ENCODE measurements around the gene GIT1. TPM values are rescaled to one million over a fixed set of nuclear protein-coding genes. Genes with fewer than 3 reads are reported as not detected.

The GIT1 gene
- total and polyA plus RNA-seq, 2 of the 13 experiments (the other 11 are each of a cell fraction or from before 2014, with no cell fraction given), result 14.2 to 30.8 TPM

DNA sequence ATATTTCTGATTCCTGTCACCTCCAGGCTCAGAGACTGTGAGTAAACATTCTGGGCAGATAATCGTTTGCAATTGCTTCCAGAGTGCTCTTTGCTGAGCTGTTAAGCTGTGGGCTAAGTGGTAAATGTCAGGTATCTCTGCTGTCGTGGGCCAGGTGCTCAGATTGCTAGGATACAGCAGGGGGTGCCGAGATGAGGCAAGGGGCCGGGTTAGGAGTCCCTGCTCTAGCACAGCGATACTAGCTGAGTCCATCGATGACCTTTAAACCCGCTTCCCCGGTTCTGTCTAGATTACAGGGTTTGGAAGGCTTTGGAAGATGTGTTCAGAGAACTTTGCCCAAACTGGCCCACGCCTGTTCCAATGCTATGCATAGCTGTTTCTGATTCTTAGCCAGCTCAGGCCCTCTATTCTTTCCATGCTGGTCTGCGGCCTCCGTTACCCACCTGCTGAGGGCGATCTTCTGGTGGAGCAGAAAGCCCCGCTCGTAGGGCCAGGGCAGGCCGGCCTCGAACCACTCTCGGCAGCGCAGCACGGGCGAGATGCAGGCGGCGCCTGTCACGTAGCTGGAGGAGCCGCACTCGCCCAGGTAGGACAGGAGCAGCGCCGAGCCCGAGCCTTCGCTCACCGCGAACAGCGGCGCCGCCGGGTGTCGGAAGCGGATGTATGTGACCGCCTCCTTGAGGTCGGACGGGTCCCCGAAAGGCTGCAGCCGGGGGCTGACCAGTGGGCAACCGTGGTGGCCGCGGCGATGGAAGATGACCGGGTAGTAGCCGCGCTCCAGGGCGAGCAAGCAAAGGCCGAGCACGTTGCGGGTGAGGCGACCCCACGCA, 23.6 kb downstream of the GIT1 start (continued):
- TF ChIP-seq, protein P1, sequence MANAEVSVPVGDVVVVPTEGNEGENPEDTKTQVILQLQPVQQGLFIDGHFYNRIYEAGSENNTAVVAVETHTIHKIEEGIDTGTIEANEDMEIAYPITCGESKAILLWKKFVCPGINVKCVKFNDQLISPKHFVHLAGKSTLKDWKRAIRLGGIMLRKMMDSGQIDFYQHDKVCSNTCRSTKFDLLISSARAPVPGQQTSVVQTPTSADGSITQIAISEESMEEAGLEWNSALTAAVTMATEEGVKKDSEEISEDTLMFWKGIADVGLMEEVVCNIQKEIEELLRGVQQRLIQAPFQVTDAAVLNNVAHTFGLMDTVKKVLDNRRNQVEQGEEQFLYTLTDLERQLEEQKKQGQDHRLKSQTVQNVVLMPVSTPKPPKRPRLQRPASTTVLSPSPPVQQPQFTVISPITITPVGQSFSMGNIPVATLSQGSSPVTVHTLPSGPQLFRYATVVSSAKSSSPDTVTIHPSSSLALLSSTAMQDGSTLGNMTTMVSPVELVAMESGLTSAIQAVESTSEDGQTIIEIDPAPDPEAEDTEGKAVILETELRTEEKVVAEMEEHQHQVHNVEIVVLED (CRISPR knock-in tag; IDR thresholded peaks at IDR 0.05; ENCODE audit: borderline replicate concordance), result peak; percentile 19; the same call in 1 of the 2 replicates
- TF ChIP-seq, protein P2, sequence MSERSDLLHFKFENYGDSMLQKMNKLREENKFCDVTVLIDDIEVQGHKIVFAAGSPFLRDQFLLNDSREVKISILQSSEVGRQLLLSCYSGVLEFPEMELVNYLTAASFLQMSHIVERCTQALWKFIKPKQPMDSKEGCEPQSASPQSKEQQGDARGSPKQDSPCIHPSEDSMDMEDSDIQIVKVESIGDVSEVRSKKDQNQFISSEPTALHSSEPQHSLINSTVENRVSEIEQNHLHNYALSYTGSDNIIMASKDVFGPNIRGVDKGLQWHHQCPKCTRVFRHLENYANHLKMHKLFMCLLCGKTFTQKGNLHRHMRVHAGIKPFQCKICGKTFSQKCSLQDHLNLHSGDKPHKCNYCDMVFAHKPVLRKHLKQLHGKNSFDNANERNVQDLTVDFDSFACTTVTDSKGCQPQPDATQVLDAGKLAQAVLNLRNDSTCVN (CRISPR knock-in tag; IDR thresholded peaks at IDR 0.05; ENCODE audit: borderline replicate concordance), result peak; percentile 21; the same call in 1 of the 2 replicates
- TF ChIP-seq, protein P3, sequence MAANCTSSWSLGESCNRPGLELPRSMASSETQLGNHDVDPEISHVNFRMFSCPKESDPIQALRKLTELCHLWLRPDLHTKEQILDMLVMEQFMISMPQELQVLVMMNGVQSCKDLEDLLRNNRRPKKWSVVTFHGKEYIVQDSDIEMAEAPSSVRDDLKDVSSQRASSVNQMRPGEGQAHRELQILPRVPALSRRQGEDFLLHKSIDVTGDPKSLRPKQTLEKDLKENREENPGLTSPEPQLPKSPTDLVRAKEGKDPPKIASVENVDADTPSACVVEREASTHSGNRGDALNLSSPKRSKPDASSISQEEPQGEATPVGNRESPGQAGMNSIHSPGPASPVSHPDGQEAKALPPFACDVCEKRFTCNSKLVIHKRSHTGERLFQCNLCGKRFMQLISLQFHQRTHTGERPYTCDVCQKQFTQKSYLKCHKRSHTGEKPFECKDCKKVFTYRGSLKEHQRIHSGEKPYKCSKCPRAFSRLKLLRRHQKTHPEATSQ (CRISPR knock-in tag; IDR thresholded peaks at IDR 0.05; ENCODE audit: borderline replicate concordance), result no peak
- TF ChIP-seq SOX6 (IDR thresholded peaks at IDR 0.05) (no peak), SOX6 (CRISPR knock-in tag; IDR thresholded peaks at IDR 0.05) (peak; percentile 48), JUND (CRISPR knock-in tag; IDR thresholded peaks at IDR 0.05) (no peak), ZNF883 (CRISPR knock-in tag; IDR thresholded peaks at IDR 0.05; ENCODE audit: not compliant biosample characterization) (no peak), ZNF329 (CRISPR knock-in tag; IDR thresholded peaks at IDR 0.05; ENCODE audit: low read depth) (0 out of 2 replicates have a peak, but pooled peaks have one; percentile 36), HNRNPLL (IDR thresholded peaks at IDR 0.05; ENCODE audit: low read depth, low read length, poor library complexity, severe bottlenecking) (peak; percentile 80), CBX1 (IDR thresholded peaks at IDR 0.05; ENCODE audit: low read depth) (no peak), HOXD1 (CRISPR knock-in tag; IDR thresholded peaks at IDR 0.05) (no peak; the same call in 1 of the 2 replicates)
- TF ChIP-seq, protein P4, sequence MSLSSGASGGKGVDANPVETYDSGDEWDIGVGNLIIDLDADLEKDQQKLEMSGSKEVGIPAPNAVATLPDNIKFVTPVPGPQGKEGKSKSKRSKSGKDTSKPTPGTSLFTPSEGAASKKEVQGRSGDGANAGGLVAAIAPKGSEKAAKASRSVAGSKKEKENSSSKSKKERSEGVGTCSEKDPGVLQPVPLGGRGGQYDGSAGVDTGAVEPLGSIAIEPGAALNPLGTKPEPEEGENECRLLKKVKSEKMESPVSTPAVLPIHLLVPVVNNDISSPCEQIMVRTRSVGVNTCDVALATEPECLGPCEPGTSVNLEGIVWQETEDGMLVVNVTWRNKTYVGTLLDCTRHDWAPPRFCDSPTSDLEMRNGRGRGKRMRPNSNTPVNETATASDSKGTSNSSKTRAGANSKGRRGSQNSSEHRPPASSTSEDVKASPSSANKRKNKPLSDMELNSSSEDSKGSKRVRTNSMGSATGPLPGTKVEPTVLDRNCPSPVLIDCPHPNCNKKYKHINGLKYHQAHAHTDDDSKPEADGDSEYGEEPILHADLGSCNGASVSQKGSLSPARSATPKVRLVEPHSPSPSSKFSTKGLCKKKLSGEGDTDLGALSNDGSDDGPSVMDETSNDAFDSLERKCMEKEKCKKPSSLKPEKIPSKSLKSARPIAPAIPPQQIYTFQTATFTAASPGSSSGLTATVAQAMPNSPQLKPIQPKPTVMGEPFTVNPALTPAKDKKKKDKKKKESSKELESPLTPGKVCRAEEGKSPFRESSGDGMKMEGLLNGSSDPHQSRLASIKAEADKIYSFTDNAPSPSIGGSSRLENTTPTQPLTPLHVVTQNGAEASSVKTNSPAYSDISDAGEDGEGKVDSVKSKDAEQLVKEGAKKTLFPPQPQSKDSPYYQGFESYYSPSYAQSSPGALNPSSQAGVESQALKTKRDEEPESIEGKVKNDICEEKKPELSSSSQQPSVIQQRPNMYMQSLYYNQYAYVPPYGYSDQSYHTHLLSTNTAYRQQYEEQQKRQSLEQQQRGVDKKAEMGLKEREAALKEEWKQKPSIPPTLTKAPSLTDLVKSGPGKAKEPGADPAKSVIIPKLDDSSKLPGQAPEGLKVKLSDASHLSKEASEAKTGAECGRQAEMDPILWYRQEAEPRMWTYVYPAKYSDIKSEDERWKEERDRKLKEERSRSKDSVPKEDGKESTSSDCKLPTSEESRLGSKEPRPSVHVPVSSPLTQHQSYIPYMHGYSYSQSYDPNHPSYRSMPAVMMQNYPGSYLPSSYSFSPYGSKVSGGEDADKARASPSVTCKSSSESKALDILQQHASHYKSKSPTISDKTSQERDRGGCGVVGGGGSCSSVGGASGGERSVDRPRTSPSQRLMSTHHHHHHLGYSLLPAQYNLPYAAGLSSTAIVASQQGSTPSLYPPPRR (CRISPR knock-in tag; IDR thresholded peaks at IDR 0.05; ENCODE audit: borderline replicate concordance), result no peak; the same call in 1 of the 2 replicates
- TF ChIP-seq, protein P5, sequence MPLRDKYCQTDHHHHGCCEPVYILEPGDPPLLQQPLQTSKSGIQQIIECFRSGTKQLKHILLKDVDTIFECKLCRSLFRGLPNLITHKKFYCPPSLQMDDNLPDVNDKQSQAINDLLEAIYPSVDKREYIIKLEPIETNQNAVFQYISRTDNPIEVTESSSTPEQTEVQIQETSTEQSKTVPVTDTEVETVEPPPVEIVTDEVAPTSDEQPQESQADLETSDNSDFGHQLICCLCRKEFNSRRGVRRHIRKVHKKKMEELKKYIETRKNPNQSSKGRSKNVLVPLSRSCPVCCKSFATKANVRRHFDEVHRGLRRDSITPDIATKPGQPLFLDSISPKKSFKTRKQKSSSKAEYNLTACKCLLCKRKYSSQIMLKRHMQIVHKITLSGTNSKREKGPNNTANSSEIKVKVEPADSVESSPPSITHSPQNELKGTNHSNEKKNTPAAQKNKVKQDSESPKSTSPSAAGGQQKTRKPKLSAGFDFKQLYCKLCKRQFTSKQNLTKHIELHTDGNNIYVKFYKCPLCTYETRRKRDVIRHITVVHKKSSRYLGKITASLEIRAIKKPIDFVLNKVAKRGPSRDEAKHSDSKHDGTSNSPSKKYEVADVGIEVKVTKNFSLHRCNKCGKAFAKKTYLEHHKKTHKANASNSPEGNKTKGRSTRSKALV (CRISPR knock-in tag; IDR thresholded peaks at IDR 0.05), result no peak
- TF ChIP-seq, protein P6, sequence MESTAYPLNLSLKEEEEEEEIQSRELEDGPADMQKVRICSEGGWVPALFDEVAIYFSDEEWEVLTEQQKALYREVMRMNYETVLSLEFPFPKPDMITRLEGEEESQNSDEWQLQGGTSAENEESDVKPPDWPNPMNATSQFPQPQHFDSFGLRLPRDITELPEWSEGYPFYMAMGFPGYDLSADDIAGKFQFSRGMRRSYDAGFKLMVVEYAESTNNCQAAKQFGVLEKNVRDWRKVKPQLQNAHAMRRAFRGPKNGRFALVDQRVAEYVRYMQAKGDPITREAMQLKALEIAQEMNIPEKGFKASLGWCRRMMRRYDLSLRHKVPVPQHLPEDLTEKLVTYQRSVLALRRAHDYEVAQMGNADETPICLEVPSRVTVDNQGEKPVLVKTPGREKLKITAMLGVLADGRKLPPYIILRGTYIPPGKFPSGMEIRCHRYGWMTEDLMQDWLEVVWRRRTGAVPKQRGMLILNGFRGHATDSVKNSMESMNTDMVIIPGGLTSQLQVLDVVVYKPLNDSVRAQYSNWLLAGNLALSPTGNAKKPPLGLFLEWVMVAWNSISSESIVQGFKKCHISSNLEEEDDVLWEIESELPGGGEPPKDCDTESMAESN (CRISPR knock-in tag; conservative IDR thresholded peaks at IDR 0.05), result peak; percentile 53; the same call in 1 of the 2 replicates
